Inflammatory macrophage (primary cell): Measurements from ENCODE around the gene MAEA.
"Not testable (repeated sequence)": the region's sequence is repeated elsewhere in the genome, so short reads cannot be mapped to it uniquely, and the experiment has no call there.

Experiments used
- DNase-seq, 2 donors: peaks; one replicate each; pipeline ENCODE4 v3.0.0-alpha.2; 2020 to 2022

Gene MAEA

DNA sequence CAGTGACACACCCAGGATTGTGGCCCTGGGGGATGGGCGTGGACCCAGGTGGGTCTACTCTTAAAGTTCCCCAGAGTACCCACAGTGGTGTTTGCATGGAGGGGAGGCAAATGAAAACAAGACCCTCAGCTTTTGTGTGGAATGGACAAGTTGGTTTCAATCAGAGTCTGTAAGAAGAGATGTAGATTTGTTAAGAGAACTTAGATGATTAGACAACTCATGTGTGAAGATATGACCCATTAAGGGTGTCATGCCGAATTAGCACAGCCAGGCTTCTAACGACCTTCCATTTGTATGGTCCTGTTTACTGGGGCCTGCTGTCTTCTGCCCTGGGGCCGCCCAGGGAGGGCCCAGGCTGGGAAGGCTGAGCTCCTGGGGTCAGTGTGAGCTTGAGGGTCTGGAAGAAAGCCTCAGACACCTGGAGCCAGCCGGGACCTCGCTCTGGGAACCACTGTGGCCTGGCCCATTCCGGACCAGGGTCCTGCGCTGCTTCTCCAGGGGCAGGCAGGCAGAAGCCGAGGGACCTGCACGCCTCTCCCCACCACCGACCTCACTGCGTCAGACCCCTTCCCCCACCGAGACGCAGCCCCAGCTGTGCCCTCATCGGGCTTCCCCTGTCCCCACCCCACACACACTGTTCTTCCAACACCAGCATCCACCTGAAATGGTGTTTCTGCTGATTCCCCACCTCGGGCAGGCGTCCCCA is 77.7 kb downstream of the MAEA start:
- no peak for DNase-seq

GRCh38 chr4:1367936-1368289 is 78.2 kb downstream of the MAEA start:
- DNase-seq, result no peak

DNA sequence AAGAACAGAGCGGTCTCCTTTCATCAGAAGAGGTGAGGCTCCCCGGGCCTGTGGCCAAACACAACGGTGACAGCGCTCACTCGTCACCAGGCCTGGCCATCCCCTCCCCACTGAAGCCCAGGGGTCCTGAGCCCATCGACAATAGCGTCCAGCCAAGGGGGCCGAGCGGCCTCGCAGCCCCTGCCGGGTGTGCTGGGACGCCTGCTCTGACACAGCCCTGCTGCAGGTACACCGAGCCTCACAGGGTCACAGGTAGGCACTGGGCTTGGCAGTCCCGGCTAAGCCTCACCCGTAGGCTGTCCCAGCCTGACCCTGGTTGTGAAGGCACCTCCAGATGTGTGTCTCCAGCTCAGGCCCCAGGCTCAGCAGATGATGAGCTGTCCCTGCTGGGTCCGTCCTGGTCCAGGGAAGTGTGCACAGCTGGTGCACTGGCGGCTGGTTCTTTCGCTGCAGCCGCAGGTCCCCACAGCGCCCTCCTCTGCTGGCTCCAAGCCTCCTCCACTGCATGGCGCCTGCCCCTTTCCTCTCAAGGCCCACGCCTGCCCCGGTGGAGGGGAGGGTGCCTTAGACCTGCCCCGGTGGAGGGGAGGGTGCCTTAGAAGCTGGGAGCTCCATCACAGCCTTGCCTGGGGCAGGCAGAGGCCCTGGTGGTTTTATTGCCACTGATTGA is 78.9 kb downstream of the MAEA start:
- DNase-seq, result no peak

GRCh38 chr4:1369091-1369450 is 79.4 kb downstream of the MAEA start:
- no peak for DNase-seq

- DNase-seq, result no peak
Measured at GRCh38 chr4:1369479-1370079, 79.9 kb downstream of the MAEA start.

DNA sequence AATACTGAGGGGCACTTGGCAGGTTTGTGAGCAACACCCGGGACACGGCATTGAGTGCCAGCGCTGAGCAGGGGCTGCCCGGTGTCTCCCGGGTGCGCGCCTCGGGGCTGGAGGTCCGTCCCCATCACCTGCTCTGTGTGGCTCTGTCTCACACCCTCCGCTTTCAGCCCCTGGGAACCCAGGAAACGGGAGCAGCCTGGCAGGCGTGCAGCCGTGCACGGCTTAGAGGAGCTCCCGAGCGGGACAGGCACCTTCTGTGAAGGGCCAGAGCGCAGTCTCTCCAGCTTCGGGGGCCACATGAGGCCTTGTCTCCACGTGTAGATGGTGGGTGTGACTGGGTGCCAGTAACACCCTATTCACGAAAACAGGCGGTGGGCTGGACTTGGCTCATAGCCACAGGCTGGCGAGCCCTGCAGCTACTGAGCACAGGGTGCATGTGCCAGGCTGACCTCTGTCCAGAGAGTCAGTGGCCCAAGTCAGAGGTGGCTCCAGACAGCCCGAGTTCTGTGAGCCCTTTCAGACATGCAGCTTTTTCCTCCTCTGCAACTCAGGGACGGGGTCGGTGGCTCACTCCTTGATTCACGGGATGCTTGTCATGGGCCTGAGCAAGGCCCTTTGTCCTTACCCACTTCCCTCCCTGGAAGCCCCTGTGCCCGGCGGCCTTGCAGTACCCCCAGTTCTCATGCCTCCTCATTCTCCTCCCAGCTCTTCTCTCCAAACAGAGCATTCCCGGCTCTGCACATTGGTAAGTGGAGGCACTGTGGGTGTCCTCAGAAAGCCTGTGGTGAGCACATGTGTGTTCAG is 80.8 kb downstream of the MAEA start:
- DNase-seq, result no peak

- no peak for DNase-seq
Measured at GRCh38 chr4:1371176-1372165, 81.8 kb downstream of the MAEA start.

- not testable (repeated sequence) for DNase-seq
Measured at GRCh38 chr4:1372576-1372975, 82.9 kb downstream of the MAEA start.

DNA sequence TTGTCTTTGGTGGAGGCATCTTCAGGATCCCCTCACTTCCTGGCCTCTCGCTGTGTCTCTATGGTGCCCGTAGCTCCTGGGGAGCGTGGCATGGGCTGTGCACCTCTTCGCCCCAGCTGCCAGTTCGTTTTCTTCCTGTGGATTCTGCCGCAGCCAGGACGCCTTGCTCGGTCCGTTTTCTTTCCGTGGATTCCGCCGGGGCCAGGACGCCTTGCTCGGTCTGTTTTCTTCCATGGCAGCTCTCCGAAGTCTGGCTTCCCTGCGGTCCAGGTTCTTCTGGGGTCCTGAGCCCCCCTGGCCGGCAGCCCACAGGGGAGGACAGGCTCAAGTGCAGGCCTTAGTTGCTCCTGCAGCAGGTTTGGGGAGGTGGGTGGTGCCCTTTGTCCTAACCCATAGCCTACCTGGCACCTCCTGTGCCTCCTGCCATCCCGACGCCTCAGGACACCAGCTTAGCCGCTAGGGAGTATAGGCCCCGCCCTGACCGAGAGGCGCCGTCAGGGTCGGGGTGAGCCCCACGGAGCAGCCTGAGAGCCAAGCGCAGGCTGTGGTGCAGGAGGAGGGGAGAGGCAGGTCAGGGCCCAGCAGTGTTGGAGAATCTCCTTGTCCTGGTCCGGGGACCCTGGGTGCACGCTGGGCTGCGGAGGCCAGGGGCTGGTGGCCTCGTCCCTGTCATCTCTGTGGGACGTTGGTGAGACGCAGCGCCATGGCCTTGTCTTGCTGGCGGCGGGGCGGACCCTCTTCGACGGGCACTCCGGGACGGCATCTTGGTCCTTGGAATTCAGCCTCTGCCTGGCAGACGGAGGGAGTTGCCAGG is 84.4 kb downstream of the MAEA start:
- no peak for DNase-seq

DNA sequence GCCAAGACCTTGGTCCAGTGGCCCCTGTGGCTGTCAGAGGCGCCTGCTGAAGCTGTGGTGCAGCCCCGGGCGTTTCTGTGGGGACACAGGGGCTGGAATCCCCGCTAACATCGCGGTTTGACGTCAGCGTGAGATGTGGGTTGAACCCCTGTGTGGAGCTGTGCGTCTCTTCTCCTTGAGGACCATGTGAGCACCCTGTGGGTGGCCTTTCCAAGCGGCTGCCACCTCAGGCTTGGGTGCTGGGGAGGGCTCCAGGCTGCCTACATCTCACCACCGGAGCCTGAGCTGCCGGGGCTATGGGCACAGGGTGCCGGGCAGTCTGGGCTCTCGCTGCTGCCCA is 85.0 kb downstream of the MAEA start:
- DNase-seq, result no peak

GRCh38 chr4:1375051-1375721 is 85.5 kb downstream of the MAEA start:
- DNase-seq, result no peak

DNA sequence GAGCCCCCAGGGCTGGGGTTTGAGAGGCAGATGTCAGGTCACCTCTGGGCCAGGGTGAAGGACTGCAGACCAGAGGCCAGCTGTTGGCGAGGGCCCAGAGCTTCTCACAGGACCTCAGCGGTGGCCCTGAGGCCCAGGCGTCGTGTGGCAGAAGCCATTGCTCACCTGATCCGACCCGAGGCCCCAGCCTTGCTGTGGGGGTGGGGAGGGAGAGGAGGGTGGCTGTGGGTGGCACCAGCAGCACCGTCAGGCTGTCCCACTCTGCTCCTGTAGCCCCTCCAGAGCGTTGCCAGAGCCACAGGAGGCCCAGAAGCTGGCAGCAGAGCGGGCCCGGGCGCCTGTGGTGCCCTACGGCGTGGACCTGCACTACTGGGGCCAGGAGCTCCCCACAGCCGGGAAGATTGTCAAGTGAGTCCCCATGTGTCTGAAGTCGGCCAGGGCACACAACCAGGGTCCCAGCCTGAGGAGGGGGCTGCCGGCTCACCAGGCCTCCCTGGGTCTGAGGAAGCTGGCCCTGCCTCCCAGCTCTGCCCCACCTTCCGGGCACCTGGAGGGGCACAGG is 86.2 kb downstream of the MAEA start:
- DNase-seq, result no peak

DNA sequence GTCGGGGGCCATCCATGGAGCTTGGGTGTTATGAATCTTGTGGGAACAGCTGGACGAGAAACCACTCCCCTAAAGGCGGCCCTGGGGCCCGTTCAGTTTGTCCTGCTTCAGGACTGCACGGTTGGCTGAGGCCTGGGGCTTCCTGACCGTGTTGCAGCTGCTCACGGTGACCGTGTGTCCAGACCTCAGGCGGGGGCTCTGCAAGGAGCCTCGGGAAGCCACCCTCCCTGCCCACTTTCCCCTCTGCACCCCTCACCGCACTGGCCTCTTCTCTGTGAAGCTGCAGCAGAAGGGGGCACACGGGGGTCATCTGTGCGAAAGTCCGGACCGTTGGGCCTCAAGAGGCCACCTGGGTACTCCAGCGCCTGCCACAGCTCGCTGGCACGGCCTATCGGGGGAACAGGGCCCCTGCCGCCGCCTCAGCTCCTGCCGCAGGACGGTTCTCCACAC is 86.7 kb downstream of the MAEA start:
- DNase-seq, result no peak

GRCh38 chr4:1376841-1377605 is 87.3 kb downstream of the MAEA start:
- no peak for DNase-seq

- DNase-seq, result no peak
Measured at GRCh38 chr4:1377606-1378261, 88.0 kb downstream of the MAEA start.

DNA sequence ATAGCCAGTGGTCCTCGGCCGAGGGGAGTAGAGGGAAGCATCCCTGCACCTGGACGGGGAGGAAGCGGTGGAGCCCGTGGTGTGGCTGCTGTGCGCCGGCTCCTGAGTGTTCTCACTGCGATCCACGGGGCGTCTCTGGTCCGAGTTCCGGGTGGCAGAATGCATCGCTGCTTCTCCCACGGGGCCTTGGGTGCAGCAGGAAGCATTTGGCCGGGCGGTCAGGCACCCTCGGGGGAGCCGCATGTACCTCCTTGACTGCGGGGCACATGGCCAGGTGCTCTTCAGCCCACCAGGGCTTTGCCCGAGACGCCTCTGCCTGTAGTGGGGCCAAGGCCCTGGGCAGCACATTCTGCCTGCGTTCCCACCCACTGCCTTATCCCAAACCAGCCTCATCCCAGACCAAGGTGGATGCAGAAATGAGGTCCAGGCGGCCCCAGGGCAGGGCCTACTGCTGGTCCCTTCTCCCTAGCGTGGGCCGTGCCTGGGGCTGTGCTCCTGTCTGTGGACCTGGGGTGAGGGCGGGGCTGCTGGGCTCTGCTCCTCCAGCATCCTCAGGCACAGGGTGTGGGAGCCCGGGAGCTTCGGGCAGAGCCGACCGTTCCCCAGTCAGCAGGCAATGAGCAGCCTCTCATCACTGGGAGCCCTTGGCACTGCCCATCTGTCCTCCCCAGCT is 89.0 kb downstream of the MAEA start:
- DNase-seq, result no peak

GRCh38 chr4:1379351-1379781 is 89.7 kb downstream of the MAEA start:
- no peak for DNase-seq

DNA sequence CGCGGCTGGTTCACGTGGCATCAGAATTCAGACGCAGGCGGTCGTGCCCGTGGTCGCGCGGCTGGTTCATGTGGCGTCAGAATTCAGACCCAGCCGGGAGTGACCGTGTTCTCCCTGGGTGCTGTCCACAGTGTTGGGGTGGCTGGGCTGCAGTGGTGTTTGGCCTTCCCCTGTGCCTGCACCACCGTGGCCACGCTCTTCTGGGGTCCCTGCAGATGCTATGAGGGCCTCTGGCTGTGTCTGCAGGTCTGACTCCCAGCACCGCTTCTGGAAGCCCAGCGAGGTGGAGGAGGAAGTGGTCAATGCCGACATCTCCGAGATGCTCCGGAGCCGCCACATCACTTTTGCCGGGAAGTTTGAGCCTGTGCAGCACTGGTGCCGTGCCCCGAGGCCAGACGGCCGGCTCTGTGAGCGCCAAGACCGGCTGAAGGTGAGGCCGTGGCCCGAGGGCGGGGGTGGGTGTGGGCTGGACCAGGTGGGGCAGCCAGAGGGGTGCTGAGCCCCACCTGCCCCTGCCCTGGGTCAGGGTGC is 90.2 kb downstream of the MAEA start:
- DNase-seq, result no peak
